PC-9 (cell line): ENCODE measurements around the gene ZNF709. TPM values are rescaled to one million over a fixed set of nuclear protein-coding genes. Genes with fewer than 3 reads are reported as not detected.
A peak's percentile ranks its signal among the peaks of the same experiment; 100 is the strongest.

Experiments
- Bru-seq: library from RNA; stranded (reverse); fragments of 400-500 nt; gene quantifications from one replicate; lab custom pipeline; 2021; lab: Mats Ljungman, UMichigan
- BruChase-seq, 2 experiments: library from RNA; stranded (reverse); fragments of 400-500 nt; gene quantifications; one replicate each; lab custom pipeline; 2021; lab: Mats Ljungman, UMichigan
- BruUV-seq: library from RNA; stranded (reverse); fragments of 400-500 nt; replicated peaks from 2 replicates; lab custom pipeline; 2021; lab: Mats Ljungman, UMichigan
- CTCF ChIA-PET: fragments of 300-600 bp; sonication (Branson Sonifier 250); formaldehyde crosslinking; loops from one replicate; lab custom pipeline; 2022; ENCODE audit warnings: antibody characterized with exemption; lab: Charles Lee
- POLR2A ChIA-PET: fragments of 300-600 bp; sonication (Branson Sonifier 250); formaldehyde crosslinking; loops from one replicate; lab custom pipeline; 2022; ENCODE audit warnings: antibody characterized with exemption; ENCODE audit not compliant: unreplicated experiment; lab: Charles Lee
- DNase-seq, 2 experiments: peaks; one replicate each; pipeline versions ENCODE4 v3.0.0 to v3.0.0-alpha.2; 2015 to 2022; ENCODE audit warnings: mixed read lengths in 1 of 2
- H2AFZ ChIP-seq: fragments of 200-600 bp; sonication (generic); 2 replicates; pipeline ENCODE4 v1.8.1; 2017; ENCODE audit warnings: antibody characterized with exemption
- H3F3A ChIP-seq: fragments of 200-600 bp; sonication (generic); 2 replicates; pipeline ENCODE4 v1.8.1; 2017; ENCODE audit warnings: antibody characterized with exemption, mild to moderate bottlenecking, low read depth; ENCODE audit not compliant: insufficient read depth
- H3K27ac ChIP-seq: fragments of 200-600 bp; sonication (generic); 2 replicates; pipeline ENCODE4 v1.6.1; 2016; ENCODE audit warnings: mixed run types
- H3K27me3 ChIP-seq: fragments of 200-600 bp; sonication (generic); 2 replicates; pipeline ENCODE4 v1.6.1; 2016; ENCODE audit warnings: low read depth, mixed run types; ENCODE audit not compliant: insufficient read depth
- H3K36me3 ChIP-seq: fragments of 200-600 bp; sonication (generic); 2 replicates; pipeline ENCODE4 v1.6.1; 2016; ENCODE audit warnings: low read depth, mixed run types
- H3K4me1 ChIP-seq: fragments of 200-600 bp; sonication (generic); replicated peaks from 2 replicates; pipeline ENCODE4 v1.6.1; 2016; ENCODE audit warnings: mixed run types; ENCODE audit not compliant: insufficient read depth
- H3K4me2 ChIP-seq: fragments of 200-600 bp; sonication (generic); 2 replicates; pipeline ENCODE4 v1.6.1; 2017; ENCODE audit warnings: mixed run types
- H3K4me3 ChIP-seq: fragments of 200-600 bp; sonication (generic); 2 replicates; pipeline ENCODE4 v1.6.1; 2016; ENCODE audit warnings: mixed run types
- H3K79me2 ChIP-seq: fragments of 200-600 bp; sonication (generic); 2 replicates; pipeline ENCODE4 v1.6.1; 2017; ENCODE audit warnings: low read depth, mixed run types
- H3K9me2 ChIP-seq: fragments of 200-600 bp; sonication (generic); 2 replicates; pipeline ENCODE4 v1.8.1; 2017; ENCODE audit warnings: mild to moderate bottlenecking; ENCODE audit not compliant: insufficient read depth
- H3K9me3 ChIP-seq: fragments of 200-600 bp; sonication (generic); 2 replicates; pipeline ENCODE4 v1.8.1; 2016; ENCODE audit warnings: low read depth; ENCODE audit not compliant: insufficient read depth
- H4K20me1 ChIP-seq: fragments of 200-600 bp; sonication (generic); 2 replicates; pipeline ENCODE4 v1.8.1; 2017; ENCODE audit not compliant: insufficient read depth
- EZH2 ChIP-seq: fragments of 200-600 bp; sonication (generic); IDR thresholded peaks from 2 replicates; pipeline ENCODE4 v1.8.0; 2017; ENCODE audit warnings: antibody characterized with exemption, low read depth
- intact Hi-C: fragments of 100-400 bp; cut with micrococcal nuclease; formaldehyde crosslinking; loops from one replicate; pipeline ENCODE4 v1.10.0; 2022; ENCODE audit not compliant: unreplicated experiment
- long read RNA-seq: library from polyadenylated mRNA; stranded (forward); transcript quantifications from one replicate; pipeline ENCODE4 v2.0.0, GENCODE V29; 2022
- total RNA-seq: library from RNA; stranded (reverse); gene quantifications from 2 replicates; pipeline ENCODE4 v1.2.3, GENCODE V29; 2021
- TF ChIP-seq, protein P1 (sequence below): fragments of 200-600 bp; sonication (generic); conservative IDR thresholded peaks from 2 replicates; pipeline ENCODE4 v1.6.1; 2017; ENCODE audit warnings: mixed run types, antibody characterized with exemption, mild to moderate bottlenecking, moderate library complexity

The ZNF709 gene
- total RNA-seq (1.6 and 1.8 TPM in 2 replicates), Bru-seq, nascent RNA (percentile 32 among the genes with signal in this experiment), BruChase-seq, experiment 1, labeled RNA remaining after a 2-hour chase (percentile 30 among the genes with signal in this experiment), BruChase-seq, experiment 2, labeled RNA remaining after a 6-hour chase (not detected)
- long read RNA-seq = 0 reads

DNA sequence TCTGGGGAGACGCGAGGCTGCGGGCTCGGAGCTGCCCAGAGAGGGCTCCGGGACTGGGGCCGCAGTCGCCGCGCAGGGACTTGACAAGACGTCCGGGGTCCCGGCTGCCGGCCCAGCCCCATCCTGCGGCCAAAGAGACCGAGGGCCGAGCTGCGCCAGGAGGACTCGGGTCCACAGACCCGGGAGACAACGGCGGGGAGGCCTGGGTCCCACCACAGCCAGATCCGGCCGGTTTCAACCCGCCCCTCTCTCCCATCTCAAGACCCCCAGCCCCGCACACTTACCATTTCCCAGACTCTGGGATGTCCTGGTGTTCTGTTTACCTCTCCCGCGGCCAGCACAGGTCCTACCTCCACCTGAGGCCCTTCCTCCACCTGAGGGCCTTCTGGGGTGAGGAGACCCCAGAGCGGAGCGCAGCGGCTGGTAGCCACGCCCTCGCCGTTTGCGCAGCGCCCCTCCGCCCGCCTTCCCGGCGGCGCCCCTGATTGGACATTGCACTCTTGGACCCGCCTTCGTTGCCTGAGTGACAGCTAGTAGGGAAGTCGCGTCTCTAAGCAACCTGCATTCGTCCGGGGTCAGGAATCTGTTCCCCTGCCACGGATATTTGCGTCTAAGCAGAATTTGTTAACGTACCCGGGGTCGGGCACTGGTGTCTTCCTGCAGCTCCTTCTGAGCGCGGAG lies at the start of gene ZNF709:
TSS of gene ZNF709 (minus strand) at position 446 of the 681 bp plus-strand sequence. CDS start at position 287, 159 bp downstream.
- TF ChIP-seq, protein P1, sequence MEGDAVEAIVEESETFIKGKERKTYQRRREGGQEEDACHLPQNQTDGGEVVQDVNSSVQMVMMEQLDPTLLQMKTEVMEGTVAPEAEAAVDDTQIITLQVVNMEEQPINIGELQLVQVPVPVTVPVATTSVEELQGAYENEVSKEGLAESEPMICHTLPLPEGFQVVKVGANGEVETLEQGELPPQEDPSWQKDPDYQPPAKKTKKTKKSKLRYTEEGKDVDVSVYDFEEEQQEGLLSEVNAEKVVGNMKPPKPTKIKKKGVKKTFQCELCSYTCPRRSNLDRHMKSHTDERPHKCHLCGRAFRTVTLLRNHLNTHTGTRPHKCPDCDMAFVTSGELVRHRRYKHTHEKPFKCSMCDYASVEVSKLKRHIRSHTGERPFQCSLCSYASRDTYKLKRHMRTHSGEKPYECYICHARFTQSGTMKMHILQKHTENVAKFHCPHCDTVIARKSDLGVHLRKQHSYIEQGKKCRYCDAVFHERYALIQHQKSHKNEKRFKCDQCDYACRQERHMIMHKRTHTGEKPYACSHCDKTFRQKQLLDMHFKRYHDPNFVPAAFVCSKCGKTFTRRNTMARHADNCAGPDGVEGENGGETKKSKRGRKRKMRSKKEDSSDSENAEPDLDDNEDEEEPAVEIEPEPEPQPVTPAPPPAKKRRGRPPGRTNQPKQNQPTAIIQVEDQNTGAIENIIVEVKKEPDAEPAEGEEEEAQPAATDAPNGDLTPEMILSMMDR = no peak
- TF ChIP-seq EZH2 = no peak
- BruUV-seq = no TSS peak
- no peaks in the 10 kb centered on the region for H3K9me2 ChIP-seq
- no peaks in the 10 kb centered on the region for H3K79me2 ChIP-seq
- H3K9me3 ChIP-seq = no peaks in the 10 kb centered on the region; the same call in 1 of the 2 replicates
- CTCF ChIA-PET = no interaction called here
- peak; percentile 58 to 81 for DNase-seq
- no peak within 1 kb of the TSS for H3K27ac ChIP-seq
- H4K20me1 ChIP-seq = no peaks in the 10 kb centered on the region
- H3F3A ChIP-seq = no peaks in the 10 kb centered on the region
- peak within 1 kb of the TSS; percentile 74 for H3K4me2 ChIP-seq
- H3K4me3 ChIP-seq = peak within 1 kb of the TSS; percentile 57
- H3K4me1 ChIP-seq = no peaks in the 10 kb centered on the region
- peak within 1 kb of the TSS; percentile 78 for H2AFZ ChIP-seq
- H3K36me3 ChIP-seq = no peaks in the 10 kb centered on the region
- 0 out of 2 replicates have a peak, but pooled peaks cover 4% of the 10 kb centered on the region for H3K27me3 ChIP-seq
- POLR2A ChIA-PET = interaction anchor here (0.6 kb wide), 1 partner anchor 281 kb away, joined by 3 read pairs; no protein-coding TSS in a partner anchor
- intact Hi-C loops = no loop called here

DNA sequence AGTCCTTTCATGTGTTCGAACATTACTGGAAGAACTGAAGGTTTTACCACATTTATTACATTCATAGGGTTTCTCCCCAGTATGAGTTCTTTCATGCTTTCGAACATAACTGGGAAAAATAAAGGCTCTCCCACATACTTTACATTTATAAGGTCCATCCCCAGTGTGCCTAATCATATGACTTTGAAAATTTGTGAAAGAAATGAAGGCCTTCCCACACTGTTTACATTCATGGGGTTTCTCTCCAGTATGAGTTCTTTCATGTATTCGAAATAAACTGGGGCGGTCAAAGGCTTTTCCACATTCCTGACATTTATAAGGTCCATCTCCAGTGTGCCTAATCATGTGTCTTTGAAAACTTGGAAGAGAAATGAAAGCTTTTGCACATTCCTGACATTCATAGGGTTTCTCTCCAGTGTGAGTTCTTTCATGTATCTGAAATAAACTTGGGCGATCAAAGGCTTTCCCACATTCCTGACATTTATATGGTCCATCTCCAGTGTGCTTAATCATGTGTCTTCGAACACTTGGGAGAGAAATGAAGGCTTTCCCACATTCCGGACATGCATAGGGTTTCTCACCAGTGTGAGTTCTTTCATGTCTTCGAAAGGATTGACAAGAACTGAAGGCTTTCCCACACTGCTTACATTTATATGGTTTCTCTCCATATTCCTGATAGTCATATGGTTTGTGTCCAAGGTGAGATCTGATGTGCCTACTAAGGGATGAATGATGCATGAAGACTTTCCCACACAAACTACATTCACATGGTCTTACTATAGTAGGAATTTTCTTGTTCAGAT lies 42.6 kb upstream of the ZNF709 start:
- no peak overlapping the region for H3K4me2 ChIP-seq
- TF ChIP-seq, protein P1 = no peak
- no peak for TF ChIP-seq EZH2
- CTCF ChIA-PET = no interaction called here
- peak overlapping the region; percentile 28 for H3K4me3 ChIP-seq
- H3K9me2 ChIP-seq = no peaks in the 10 kb centered on the region
- H3K4me1 ChIP-seq = no peaks in the 10 kb centered on the region
- no TSS peak for BruUV-seq
- no peak overlapping the region for H3K27ac ChIP-seq
- no peaks in the 10 kb centered on the region for H4K20me1 ChIP-seq
- POLR2A ChIA-PET = no interaction called here
- no peak overlapping the region for H2AFZ ChIP-seq
- H3K9me3 ChIP-seq = peaks cover 97% of the 10 kb centered on the region
- H3F3A ChIP-seq = peaks cover 32% of the 10 kb centered on the region
- intact Hi-C loops = no loop called here
- H3K27me3 ChIP-seq = 0 out of 2 replicates have a peak, but pooled peaks cover 5% of the 10 kb centered on the region
- DNase-seq = peak; percentile 6 to 59
- peaks cover 69% of the 10 kb centered on the region for H3K36me3 ChIP-seq
- H3K79me2 ChIP-seq = peaks cover 13% of the 10 kb centered on the region; the same call in 1 of the 2 replicates

DNA sequence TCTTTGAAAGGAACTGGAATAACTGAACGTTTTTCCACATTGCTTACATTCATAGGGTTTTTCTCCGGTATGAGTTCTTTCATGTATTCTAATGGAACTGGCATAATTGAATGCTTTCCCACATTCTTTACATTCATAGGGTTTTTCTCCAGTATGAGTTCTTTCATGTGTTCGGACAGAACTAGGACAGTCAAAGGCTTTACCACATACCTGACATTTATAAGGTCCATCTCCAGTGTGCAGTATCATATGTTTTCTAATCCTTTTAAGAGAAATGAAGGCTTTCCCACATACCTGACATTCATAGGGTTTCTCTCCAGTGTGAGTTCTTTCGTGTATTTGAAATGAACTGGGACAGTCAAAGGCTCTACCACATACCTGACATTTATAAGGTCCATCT lies 41.9 kb upstream of the ZNF709 start:
- no peak for DNase-seq
- Histone ChIP-seq H3F3A (peaks cover 32% of the 10 kb centered on the region), H3K79me2 (peaks cover 9% of the 10 kb centered on the region; the same call in 1 of the 2 replicates), H3K4me2 (no peak overlapping the region), H3K27me3 (0 out of 2 replicates have a peak, but pooled peaks cover 5% of the 10 kb centered on the region), H3K4me1 (no peaks in the 10 kb centered on the region), H3K4me3 (peak overlapping the region; percentile 28), H3K9me2 (no peaks in the 10 kb centered on the region), H3K9me3 (peaks cover 100% of the 10 kb centered on the region), H2AFZ (no peak overlapping the region), H4K20me1 (no peaks in the 10 kb centered on the region), H3K27ac (no peak overlapping the region), H3K36me3 (peaks cover 65% of the 10 kb centered on the region)
- no peak for TF ChIP-seq EZH2
- TF ChIP-seq, protein P1 = no peak
- BruUV-seq = no TSS peak
- intact Hi-C loops = no loop called here
- ChIA-PET CTCF (no interaction called here), POLR2A (no interaction called here)
